Keratinocyte (primary cell): ENCODE data around the gene LSM4.
"Not testable (repeated sequence)": the region's sequence is repeated elsewhere in the genome, so short reads cannot be mapped to it uniquely, and the experiment has no call there.

Source experiments
- CTCF ChIP-seq, 3 experiments: IDR thresholded peaks in 1 of 3; conservative IDR thresholded peaks in 1 of 3; optimal IDR thresholded peaks in 1 of 3; 2 replicates in 2 of 3; 3 replicates in 1 of 3; pipeline versions ENCODE3 to v1.5.1; 2011; ENCODE audit warnings: low read length in 3 of 3, mild to moderate bottlenecking in 3 of 3, moderate library complexity in 2 of 3, control low read depth in 1 of 3, inconsistent platforms in 1 of 3; ENCODE audit not compliant: insufficient read depth in 2 of 3; ENCODE audit errors: extremely low read depth in 1 of 3
- EZH2 ChIP-seq: IDR thresholded peaks from one replicate; pipeline ENCODE4 v1.6.1; 2012; ENCODE audit warnings: inconsistent platforms, mild to moderate bottlenecking, low read length, moderate library complexity

DNA sequence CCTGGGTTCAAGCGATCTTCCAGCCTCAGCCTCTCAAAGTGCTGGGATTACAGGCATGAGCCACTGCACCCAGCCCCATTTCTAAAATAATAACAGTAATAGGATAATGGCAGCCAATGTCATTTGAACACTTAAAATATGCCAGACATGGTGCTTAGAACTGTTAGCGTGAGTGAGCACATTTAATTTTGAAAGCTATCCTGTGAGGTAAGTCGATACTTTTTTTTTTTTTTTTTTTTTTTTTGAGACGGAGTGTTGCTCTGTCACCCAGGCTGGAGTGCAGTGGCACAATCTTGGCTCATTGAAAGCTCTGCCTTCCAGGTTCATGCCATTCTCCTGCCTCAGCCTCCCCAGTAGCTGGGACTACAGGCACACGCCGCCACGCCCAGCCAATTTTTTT is 31.9 kb upstream of the LSM4 start:
- TF ChIP-seq CTCF (optimal IDR thresholded peaks at IDR 0.05 in 1 of 3, IDR thresholded peaks at IDR 0.05 in 1 of 3, conservative IDR thresholded peaks at IDR 0.05 in 1 of 3; ENCODE audit: extremely low read depth in 1 of 3, insufficient read depth in 2 of 3, low read length in 3 of 3); EZH2: not testable (repeated sequence)
